ENCODE measurements around the gene CYB5R4. TPM values are rescaled to one million over a fixed set of nuclear protein-coding genes. Genes with fewer than 3 reads are reported as not detected.
"Not testable (repeated sequence)": the region's sequence is repeated elsewhere in the genome, so short reads cannot be mapped to it uniquely, and the experiment has no call there.

The CYB5R4 gene
- total RNA-seq, 1 experiment from 2014 or later: 38.1 TPM

DNA sequence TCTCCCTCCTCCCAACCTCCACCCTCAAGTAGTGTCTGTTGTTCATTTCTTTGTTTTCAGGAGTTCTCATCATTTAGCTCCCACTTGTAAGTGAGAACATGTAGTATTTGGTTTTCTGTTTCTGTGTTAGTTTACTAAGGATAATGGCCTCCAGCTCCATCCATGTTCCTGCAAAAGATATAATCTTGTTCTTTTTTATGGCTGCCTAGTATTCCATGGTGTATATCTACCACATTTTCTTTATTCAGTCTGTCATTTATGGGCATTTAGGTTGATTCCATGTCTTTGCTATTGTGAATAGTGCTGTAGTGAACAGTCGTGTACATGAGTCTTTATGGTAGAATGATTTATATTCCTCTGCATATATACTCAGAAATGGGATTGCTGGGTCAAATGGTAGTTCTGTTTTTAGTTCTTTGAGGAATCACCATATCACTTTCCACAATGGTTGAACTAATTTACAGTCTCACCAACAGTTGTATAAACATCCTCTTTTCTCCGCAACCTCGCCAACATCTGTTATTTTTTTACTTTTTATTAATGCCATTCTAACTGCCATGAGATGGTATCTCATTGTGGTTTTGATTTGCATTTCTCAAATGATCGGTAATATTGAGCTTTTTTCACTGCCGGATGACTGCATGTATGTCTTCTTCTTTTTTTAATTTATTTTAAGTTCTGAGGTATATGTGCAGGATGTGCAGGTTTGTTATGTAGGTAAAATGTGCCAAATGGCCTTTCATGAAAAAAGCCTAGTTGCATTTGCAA, 48.3 kb downstream of the CYB5R4 start:
- not testable (repeated sequence) for H3K27me3 ChIP-seq (replicated peaks); H3K27ac ChIP-seq; H3K4me1 ChIP-seq (replicated peaks); H3K36me3 ChIP-seq; H3K4me3 ChIP-seq; H3K9me3 ChIP-seq (replicated peaks); DNase-seq (ENCODE audit: low read depth in 1 of 2, low spot score in 2 of 2)

GRCh38 chr6:83908813-83909212, 49.3 kb downstream of the CYB5R4 start:
- Histone ChIP-seq H3K4me3 (no peak overlapping the region), H3K4me1 (replicated peaks) (no peaks in the 10 kb centered on the region), H3K36me3 (no peaks in the 10 kb centered on the region), H3K27me3 (replicated peaks) (no peaks in the 10 kb centered on the region), H3K27ac (no peak overlapping the region), H3K9me3 (replicated peaks) (no peaks in the 10 kb centered on the region)
- DNase-seq (ENCODE audit: low read depth in 1 of 2, low spot score in 2 of 2): no peak

GRCh38 chr6:83911278-83911677, 51.8 kb downstream of the CYB5R4 start:
- Histone ChIP-seq H3K27me3 (replicated peaks) (no peaks in the 10 kb centered on the region), H3K4me1 (replicated peaks) (no peaks in the 10 kb centered on the region), H3K4me3 (no peak overlapping the region), H3K36me3 (no peaks in the 10 kb centered on the region), H3K9me3 (replicated peaks) (no peaks in the 10 kb centered on the region), H3K27ac (no peak overlapping the region)
- DNase-seq (ENCODE audit: low read depth in 1 of 2, low spot score in 2 of 2): no peak

- Histone ChIP-seq H3K27me3 (replicated peaks) (no peaks in the 10 kb centered on the region), H3K27ac (no peak overlapping the region), H3K4me3 (no peak overlapping the region), H3K36me3 (no peaks in the 10 kb centered on the region), H3K9me3 (replicated peaks) (no peaks in the 10 kb centered on the region), H3K4me1 (replicated peaks) (no peaks in the 10 kb centered on the region)
- DNase-seq (ENCODE audit: low read depth in 1 of 2, low spot score in 2 of 2): no peak
Measured at GRCh38 chr6:83914953-83915352, 55.5 kb downstream of the CYB5R4 start.

DNA sequence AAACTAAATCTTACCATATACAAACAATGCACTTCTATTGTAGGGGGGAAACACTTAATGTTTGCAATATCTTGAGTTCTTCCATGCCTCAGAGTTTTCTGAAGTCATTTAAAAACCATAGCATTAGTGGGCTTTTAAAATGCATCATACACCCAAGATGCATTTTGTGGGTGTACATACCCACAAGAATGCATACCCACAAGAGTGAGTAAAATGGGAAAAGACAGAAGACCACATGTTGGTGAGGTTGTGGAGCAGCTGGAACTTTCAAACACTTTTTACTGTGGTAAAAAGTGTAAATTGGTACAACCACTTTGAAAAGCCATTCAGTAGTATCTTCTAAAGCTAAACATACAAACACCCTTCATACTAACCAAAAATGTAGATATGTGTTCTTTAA, 57.5 kb downstream of the CYB5R4 start:
- no peaks in the 10 kb centered on the region for H3K4me1 ChIP-seq (replicated peaks)
- H3K27ac ChIP-seq: no peak overlapping the region
- H3K27me3 ChIP-seq (replicated peaks): no peaks in the 10 kb centered on the region
- no peak overlapping the region for H3K4me3 ChIP-seq
- H3K36me3 ChIP-seq: no peaks in the 10 kb centered on the region
- no peaks in the 10 kb centered on the region for H3K9me3 ChIP-seq (replicated peaks)
- DNase-seq (ENCODE audit: low read depth in 1 of 2, low spot score in 2 of 2): no peak

DNA sequence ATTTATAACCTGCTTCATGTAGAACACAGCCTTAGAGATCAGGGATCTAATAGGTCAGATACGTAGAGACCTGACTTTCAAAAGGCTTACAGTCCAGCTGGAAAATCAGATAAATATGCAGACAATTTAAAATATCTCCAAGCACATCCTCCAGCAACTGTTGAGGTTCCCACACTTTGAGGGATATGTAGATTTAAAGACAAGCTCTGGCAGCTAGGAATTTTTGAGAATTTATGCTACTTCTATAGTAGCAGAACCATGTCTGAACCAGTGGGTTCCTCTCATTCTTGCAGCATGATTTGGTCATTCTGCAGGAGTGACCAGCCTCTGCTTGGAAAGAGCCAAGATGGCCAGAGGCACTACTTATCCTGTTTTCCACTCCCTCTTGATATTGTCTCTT, 60.5 kb downstream of the CYB5R4 start:
- H3K4me3 ChIP-seq: no peak overlapping the region
- DNase-seq (ENCODE audit: low read depth in 1 of 2, low spot score in 2 of 2): no peak
- no peaks in the 10 kb centered on the region for H3K9me3 ChIP-seq (replicated peaks)
- H3K4me1 ChIP-seq (replicated peaks): no peaks in the 10 kb centered on the region
- H3K36me3 ChIP-seq: no peaks in the 10 kb centered on the region
- H3K27ac ChIP-seq: no peak overlapping the region
- no peaks in the 10 kb centered on the region for H3K27me3 ChIP-seq (replicated peaks)

DNA sequence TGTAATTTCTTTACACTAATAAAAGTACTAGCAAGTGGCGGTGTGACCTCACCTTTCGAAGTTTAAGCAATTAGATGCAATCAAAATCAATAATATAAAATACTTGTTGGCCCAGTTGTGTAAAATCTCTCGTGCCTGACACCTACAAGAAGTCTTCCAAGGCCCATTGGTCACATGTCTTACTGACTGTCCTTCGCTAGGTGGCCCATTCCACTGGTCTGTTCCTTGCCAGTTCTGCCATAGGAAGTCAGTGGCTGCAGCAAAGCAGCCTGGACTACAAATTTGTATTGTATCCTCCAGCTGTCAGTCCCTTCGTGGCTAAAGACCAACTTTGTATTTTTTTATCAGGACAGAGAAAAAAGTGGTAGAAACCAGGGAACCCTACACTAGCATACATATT, 61.8 kb downstream of the CYB5R4 start:
- DNase-seq (ENCODE audit: low read depth in 1 of 2, low spot score in 2 of 2): no peak
- Histone ChIP-seq H3K4me1 (replicated peaks) (no peaks in the 10 kb centered on the region), H3K27ac (no peak overlapping the region), H3K4me3 (no peak overlapping the region), H3K27me3 (replicated peaks) (no peaks in the 10 kb centered on the region), H3K9me3 (replicated peaks) (no peaks in the 10 kb centered on the region), H3K36me3 (no peaks in the 10 kb centered on the region)

- no peaks in the 10 kb centered on the region for H3K4me1 ChIP-seq (replicated peaks)
- no peaks in the 10 kb centered on the region for H3K27me3 ChIP-seq (replicated peaks)
- DNase-seq (ENCODE audit: low read depth in 1 of 2, low spot score in 2 of 2): no peak
- H3K9me3 ChIP-seq (replicated peaks): no peaks in the 10 kb centered on the region
- H3K36me3 ChIP-seq: peaks cover 9% of the 10 kb centered on the region
- H3K4me3 ChIP-seq: no peak overlapping the region
- no peak overlapping the region for H3K27ac ChIP-seq
Measured at GRCh38 chr6:83927470-83927869, 68.0 kb downstream of the CYB5R4 start.

DNA sequence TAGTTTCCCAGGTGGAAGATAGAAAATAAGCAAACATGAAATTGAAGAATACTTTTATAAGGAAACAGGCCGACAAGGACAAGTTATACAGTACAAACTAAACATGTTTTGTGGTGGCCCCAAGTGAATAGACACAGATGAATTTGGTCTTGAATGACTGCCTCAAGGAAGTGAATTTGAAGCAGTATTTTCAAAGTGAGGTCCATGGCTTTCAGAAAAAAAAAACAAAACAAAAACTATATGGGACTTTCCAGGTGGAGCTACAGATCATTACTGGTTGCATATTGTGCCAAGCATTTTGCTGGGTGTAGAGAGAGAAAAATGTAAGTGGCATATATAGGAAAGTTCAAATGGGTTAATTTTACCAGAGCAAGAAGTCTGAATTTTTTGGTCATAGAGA, 68.8 kb downstream of the CYB5R4 start:
- Histone ChIP-seq H3K4me1 (replicated peaks) (no peaks in the 10 kb centered on the region), H3K27ac (no peak overlapping the region), H3K36me3 (peaks cover 11% of the 10 kb centered on the region), H3K9me3 (replicated peaks) (no peaks in the 10 kb centered on the region), H3K27me3 (replicated peaks) (no peaks in the 10 kb centered on the region), H3K4me3 (no peak overlapping the region)
- no peak for DNase-seq (ENCODE audit: low read depth in 1 of 2, low spot score in 2 of 2)

DNA sequence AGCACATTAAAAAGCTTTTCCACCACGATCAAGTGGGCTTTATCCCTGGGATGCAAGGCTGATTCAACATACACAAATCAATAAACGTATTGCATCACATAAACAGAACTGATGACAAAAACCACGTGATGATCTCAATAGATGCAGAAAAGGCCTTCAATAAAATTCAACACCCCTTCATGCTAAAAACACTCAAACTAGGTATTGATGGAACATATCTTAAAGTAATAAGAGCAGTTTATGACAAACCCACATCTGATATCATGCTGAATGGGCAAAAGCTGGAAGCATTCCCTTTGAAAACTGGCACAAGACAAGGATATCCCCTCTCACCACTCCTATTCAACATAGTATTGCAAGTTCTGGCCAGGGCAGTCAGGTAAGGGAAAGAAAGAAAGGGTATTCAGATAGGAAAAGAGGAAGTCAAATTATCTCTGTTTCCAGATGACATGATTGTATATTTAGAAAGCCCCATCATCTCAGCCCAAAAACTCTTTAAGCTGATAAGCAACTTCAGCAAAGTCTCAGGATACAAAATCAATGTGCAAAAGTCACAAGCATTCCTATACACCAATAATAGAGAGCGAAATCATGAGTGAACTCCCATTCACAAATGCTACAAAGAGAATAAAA, 86.8 kb downstream of the CYB5R4 start:
- H3K36me3 ChIP-seq; H3K27me3 ChIP-seq (replicated peaks); H3K27ac ChIP-seq; DNase-seq (ENCODE audit: low read depth in 1 of 2, low spot score in 2 of 2); H3K4me1 ChIP-seq (replicated peaks); H3K9me3 ChIP-seq (replicated peaks); H3K4me3 ChIP-seq: not testable (repeated sequence)

- not testable (repeated sequence) for H3K4me3 ChIP-seq; H3K27me3 ChIP-seq (replicated peaks); DNase-seq (ENCODE audit: low read depth in 1 of 2, low spot score in 2 of 2); H3K4me1 ChIP-seq (replicated peaks); H3K27ac ChIP-seq; H3K36me3 ChIP-seq; H3K9me3 ChIP-seq (replicated peaks)
Measured at GRCh38 chr6:83947983-83948382, 88.5 kb downstream of the CYB5R4 start.

DNA sequence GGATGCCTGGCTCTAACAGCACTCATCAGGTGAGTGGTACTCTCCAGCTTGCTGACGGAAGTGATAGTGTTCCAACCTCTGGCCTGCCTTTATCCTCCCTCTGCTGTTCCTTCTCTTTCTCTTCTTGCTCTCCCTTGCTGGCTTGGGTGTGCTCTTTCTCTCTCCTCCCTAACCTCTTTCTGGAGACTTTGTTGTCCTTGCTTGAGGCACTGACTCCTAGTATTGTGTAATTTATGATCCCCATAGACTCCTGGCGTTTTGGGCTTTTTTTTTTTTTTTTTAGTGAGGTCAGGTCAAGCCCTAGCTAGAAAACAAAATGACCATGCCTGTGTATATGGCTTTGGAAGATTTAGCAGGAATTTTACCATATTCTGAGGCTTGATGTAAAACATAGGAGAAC, 89.4 kb downstream of the CYB5R4 start:
- H3K27ac ChIP-seq: no peak overlapping the region
- no peak for DNase-seq (ENCODE audit: low read depth in 1 of 2, low spot score in 2 of 2)

DNA sequence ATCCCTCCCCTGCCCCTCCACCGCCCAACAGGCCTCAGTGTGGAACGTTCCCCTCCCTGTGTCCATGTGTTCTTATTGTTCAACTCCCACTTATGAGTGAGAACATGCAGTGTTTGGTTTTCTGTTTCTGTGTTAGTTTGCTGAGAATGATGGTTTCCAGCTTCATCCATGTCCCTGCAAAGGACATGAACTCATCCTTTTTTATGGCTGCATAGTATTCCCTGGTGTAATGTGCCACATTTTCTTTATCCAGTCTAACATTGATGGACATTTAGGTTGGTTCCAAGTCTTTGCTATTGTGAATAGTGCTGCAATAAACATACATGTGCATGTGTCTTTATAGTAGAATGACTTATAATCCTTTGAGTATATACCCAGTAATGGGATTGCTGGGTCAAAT, 91.9 kb downstream of the CYB5R4 start:
- not testable (repeated sequence) for H3K27ac ChIP-seq; H3K9me3 ChIP-seq (replicated peaks); H3K4me3 ChIP-seq; H3K27me3 ChIP-seq (replicated peaks); DNase-seq (ENCODE audit: low read depth in 1 of 2, low spot score in 2 of 2); H3K4me1 ChIP-seq (replicated peaks)
- H3K36me3 ChIP-seq: peaks cover 13% of the 10 kb centered on the region

More for the DNA sequence above, 89.4 kb downstream of the CYB5R4 start:
- no peaks in the 10 kb centered on the region for H3K36me3 ChIP-seq
- H3K27me3 ChIP-seq (replicated peaks): no peaks in the 10 kb centered on the region
- H3K4me3 ChIP-seq: no peak overlapping the region
- no peaks in the 10 kb centered on the region for H3K9me3 ChIP-seq (replicated peaks)
- H3K4me1 ChIP-seq (replicated peaks): no peaks in the 10 kb centered on the region

DNA sequence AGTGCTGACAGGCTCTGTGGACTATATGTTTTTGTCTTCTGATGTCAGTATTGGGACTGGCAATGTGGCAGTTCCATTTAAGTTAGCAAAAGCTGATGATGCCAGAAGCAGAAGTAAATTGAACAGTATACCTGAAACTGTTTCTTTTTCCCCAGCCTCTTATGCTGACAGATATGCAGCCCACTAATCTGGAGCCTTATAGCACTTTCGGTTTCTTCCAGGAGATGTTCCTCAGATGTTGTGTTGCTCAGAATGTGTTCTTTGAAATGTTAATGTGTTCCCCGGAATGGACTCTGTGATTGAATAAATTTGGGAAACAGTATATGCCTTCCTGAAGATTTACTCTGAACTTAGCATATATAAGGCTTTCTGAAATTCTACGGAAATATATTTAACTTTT, 93.3 kb downstream of the CYB5R4 start:
- no peak for DNase-seq (ENCODE audit: low read depth in 1 of 2, low spot score in 2 of 2)
- H3K36me3 ChIP-seq: peaks cover 15% of the 10 kb centered on the region
- H3K27ac ChIP-seq: no peak overlapping the region
- no peaks in the 10 kb centered on the region for H3K27me3 ChIP-seq (replicated peaks)
- H3K4me1 ChIP-seq (replicated peaks): no peaks in the 10 kb centered on the region
- no peaks in the 10 kb centered on the region for H3K9me3 ChIP-seq (replicated peaks)
- no peak overlapping the region for H3K4me3 ChIP-seq

GRCh38 chr6:83954371-83954770, 94.9 kb downstream of the CYB5R4 start:
- H3K4me1 ChIP-seq (replicated peaks): no peaks in the 10 kb centered on the region
- DNase-seq (ENCODE audit: low read depth in 1 of 2, low spot score in 2 of 2): no peak
- peaks cover 15% of the 10 kb centered on the region for H3K36me3 ChIP-seq
- H3K4me3 ChIP-seq: no peak overlapping the region
- H3K27ac ChIP-seq: no peak overlapping the region
- no peaks in the 10 kb centered on the region for H3K9me3 ChIP-seq (replicated peaks)
- H3K27me3 ChIP-seq (replicated peaks): no peaks in the 10 kb centered on the region
